C4-2B (cell line): ENCODE measurements around the gene SERHL2.
"Not testable (repeated sequence)": the region's sequence is repeated elsewhere in the genome, so short reads cannot be mapped to it uniquely, and the experiment has no call there.

Experiments
- CTCF ChIP-seq: fragments of 450-650 bp; conservative IDR thresholded peaks from 2 replicates; pipeline ENCODE4 v1.5.1; 2017; ENCODE audit warnings: mild to moderate bottlenecking
- ZFX ChIP-seq: fragments of 450-650 bp; IDR thresholded peaks from 2 replicates; pipeline ENCODE4 v1.6.1; 2017

DNA sequence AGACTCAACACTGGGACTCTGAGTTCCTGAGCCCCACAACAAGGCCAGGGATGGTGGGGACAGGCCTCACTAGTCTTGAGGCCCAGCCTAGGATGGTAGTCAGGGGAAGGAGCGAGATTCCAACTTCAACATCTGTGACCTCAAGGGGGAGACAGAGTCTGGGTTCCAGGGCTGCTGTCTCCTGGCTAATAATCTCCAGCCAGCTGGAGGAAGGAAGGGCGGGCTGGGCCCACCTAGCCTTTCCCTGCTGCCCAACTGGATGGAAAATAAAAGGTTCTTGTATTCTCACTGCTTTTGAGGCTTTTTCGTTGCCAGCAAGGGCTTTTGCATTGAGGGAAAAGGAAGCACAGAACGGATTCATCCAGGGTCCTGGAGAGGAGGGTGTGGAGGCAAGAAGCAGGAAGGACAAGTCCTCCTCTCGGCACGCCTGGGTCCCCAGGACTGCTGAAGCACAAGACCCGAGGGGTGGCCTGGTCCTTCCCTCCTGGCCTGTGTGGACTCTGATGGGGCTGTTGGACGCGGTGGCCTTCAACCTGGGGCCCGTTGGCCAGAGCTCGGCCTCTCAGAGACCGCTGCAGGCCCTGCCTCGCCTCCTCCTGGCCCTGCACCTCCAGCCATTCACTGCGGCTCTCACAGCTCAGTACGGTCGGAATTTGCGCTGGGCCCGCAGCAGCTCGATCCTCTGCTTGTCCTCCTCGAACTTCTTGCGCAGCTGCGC, 41.3 kb upstream of the SERHL2 start:
- TF ChIP-seq CTCF, ZFX: not testable (repeated sequence)
